ENCODE results near the gene CIB4.

The CIB4 gene

DNA sequence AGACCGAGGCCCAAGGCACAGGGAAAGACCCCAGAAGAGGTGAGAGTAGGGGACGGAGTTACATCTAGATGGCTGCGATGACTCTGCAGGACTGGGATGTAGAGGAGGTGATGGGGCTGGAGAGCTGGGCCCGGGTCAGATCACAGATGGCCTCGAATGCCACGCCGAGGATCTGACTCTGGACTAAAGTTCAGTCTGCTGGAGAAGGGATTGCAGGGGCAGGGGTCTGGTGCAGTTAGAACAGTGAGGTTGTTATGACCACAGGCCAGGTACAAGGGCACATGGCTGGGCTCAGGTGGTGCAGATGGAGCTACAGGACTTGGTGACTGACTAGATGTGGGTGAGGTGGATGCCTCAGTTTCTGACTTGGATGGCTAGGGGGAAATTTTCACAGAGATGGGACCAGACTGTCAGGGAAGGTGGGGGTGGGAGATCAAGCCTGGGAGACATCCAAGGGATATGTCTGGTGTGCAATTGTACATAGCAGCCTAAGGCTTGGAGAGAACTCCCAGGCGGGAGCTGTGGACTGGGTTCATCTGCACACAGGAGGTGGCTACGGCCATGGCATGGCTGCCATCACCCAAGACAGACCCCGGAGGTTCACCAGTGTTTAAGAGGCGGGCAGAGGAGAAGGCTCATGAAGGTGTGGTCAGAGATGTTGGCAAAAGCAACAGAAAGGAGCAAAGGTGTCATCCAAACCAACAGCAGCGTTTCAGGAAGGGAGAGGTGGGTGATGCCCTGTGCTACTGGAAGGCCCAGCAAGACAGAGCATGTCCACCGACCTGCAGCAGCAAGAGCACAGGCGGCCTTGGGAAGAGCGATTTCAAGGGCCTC lies 66.9 kb downstream of the CIB4 start:
- DNase-seq (ENCODE audit: low read depth): no peak
- TF ChIP-seq, protein P1, sequence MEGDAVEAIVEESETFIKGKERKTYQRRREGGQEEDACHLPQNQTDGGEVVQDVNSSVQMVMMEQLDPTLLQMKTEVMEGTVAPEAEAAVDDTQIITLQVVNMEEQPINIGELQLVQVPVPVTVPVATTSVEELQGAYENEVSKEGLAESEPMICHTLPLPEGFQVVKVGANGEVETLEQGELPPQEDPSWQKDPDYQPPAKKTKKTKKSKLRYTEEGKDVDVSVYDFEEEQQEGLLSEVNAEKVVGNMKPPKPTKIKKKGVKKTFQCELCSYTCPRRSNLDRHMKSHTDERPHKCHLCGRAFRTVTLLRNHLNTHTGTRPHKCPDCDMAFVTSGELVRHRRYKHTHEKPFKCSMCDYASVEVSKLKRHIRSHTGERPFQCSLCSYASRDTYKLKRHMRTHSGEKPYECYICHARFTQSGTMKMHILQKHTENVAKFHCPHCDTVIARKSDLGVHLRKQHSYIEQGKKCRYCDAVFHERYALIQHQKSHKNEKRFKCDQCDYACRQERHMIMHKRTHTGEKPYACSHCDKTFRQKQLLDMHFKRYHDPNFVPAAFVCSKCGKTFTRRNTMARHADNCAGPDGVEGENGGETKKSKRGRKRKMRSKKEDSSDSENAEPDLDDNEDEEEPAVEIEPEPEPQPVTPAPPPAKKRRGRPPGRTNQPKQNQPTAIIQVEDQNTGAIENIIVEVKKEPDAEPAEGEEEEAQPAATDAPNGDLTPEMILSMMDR (IDR thresholded peaks at IDR 0.05; ENCODE audit: control insufficient read depth, insufficient read depth, low read depth, low read length, missing control alignments): no peak
- H3K4me3 ChIP-seq (ENCODE audit: control insufficient read depth, low read depth, low read length): no peak overlapping the region

DNA sequence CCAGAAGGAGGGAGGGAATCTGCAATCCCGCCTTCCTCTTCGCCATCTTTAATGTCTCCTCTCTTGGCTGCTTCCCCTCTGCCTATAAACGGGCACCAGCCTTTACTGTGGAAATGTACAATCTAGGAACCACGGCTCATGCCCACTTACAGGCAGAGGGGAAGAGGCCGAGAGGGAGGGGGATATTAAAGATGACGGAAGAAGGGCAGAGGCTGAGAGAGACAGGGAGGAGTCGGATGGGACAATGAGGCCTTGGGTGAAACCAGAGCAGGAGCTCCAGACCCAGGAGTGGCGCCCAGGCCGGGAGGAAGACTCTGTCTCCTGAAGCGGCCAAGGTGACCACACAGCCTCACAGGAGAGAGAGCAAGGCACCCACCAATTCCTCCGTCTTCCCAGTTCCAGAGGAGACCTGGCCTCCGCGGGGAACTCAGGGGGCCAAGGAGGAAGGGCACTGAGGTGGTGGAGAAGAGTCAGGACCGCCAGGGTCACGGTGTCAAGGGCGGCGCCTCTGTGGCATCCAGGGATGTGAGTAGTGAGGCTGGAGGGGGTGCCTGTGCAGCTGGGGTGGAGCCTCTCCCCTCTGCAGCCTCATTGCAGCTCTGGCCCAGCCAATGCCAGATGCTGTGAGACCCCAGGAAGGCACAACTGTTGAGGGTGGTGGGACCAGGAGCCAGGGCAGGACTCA lies 67.8 kb downstream of the CIB4 start:
- TF ChIP-seq, protein P1 (IDR thresholded peaks at IDR 0.05; ENCODE audit: control insufficient read depth, insufficient read depth, low read depth, low read length, missing control alignments): no peak
- no peak for DNase-seq (ENCODE audit: low read depth)
- H3K4me3 ChIP-seq (ENCODE audit: control insufficient read depth, low read depth, low read length): no peak overlapping the region

DNA sequence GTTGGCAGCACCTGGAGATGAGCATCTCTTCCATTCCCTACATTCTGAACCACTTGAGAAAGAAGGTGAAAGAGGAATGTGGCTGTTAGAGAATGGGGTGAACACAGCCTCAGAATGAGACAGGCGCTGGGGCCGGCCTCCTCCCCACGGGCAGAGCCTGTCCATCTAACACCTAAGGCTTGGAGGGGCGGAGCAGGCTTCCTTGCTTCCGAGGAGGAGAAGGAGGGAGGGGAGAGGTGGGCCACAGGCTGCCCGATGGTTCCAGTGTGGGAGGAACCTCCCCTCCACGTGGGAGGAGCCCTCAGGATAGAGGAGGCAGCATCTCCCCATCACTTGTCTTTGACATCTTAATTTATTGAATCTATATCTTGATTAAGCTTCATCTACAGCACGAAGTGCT lies 68.6 kb downstream of the CIB4 start:
- no peak for DNase-seq (ENCODE audit: low read depth)
- TF ChIP-seq, protein P1 (IDR thresholded peaks at IDR 0.05; ENCODE audit: control insufficient read depth, insufficient read depth, low read depth, low read length, missing control alignments): no peak

DNA sequence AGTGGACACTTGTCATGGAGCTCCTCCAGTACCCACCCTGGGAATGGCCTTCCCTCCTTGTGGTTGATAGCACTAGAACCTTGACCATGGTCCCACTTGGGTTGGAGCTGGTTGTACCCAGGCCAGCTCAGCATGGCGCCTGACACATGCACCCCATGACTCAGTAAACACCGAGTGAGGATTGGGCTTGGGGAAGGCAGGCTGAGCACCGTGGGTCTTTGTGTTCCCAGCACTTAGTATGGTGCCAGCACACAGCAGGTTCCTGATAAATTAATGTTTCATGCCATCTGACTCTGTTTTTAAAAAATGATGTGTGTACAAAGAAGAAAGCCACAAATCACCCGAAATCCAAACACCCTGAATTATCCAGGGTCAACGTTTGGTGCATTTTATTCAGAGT lies 69.8 kb downstream of the CIB4 start:
- no peak overlapping the region for H3K4me3 ChIP-seq (ENCODE audit: control insufficient read depth, low read depth, low read length)
- TF ChIP-seq, protein P1 (IDR thresholded peaks at IDR 0.05; ENCODE audit: control insufficient read depth, insufficient read depth, low read depth, low read length, missing control alignments): no peak
- DNase-seq (ENCODE audit: low read depth): no peak

More for the DNA sequence above, 68.6 kb downstream of the CIB4 start:
- no peak overlapping the region for H3K4me3 ChIP-seq (ENCODE audit: control insufficient read depth, low read depth, low read length)

DNA sequence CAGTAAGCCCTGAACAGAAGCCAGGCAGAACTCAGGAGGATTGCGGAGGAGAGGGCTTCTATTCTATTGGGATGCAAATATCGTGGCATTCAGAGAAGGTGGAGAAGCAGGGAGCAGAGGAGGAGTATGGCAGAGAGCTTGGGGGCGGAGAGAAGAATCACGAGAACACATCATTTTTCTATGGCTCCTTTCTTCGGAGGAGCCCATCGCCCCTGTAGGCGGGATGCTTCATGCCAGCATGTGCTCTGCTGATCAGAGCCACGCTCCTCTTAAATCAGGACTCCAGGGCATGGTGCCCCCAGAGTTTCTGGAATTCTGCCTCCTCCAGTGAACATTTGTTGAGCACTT lies 71.1 kb downstream of the CIB4 start:
- TF ChIP-seq, protein P1 (IDR thresholded peaks at IDR 0.05; ENCODE audit: control insufficient read depth, insufficient read depth, low read depth, low read length, missing control alignments): no peak
- DNase-seq (ENCODE audit: low read depth): no peak
- H3K4me3 ChIP-seq (ENCODE audit: control insufficient read depth, low read depth, low read length): no peak overlapping the region

DNA sequence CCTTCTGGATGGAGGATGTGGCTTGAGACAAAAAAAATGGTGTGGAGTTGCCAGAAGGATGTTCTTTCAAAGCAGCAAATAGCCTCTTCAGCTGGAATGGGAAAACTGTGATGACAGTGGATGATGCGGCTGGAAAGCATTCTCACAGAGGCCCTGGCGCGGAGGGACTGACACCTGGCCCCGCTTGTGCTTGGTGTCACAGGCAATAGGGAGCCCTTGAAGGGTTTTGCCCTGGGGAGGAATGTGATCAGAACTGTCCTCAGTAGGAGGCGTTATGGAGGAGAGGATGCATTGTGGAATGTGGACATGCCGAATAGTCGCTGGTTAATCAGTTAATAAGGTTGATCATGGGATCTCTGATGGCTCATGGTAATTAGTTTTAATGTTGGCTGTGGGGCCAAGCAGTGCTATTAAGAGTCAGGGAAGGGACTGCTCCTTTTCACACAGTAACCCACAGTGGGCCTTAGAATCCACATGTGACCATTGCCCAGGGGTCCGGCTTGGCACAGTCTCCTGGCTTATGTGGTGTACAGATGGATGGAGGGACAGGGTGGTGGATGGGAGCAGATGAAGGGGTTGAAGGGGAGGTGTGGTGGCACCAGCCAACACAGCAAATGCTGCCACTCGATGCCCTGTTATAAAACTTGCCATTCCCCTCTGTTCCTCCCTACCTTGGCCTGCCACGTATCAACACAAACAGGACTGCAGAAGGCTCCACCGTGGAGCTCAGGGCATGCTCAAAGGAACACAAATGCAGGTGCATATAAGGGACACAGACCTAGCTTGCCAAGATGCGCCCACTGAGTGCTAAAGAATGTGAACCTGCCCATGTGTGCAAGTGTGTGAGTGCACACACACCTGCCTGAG lies 71.7 kb downstream of the CIB4 start:
- H3K4me3 ChIP-seq (ENCODE audit: control insufficient read depth, low read depth, low read length): no peak overlapping the region
- TF ChIP-seq, protein P1 (IDR thresholded peaks at IDR 0.05; ENCODE audit: control insufficient read depth, insufficient read depth, low read depth, low read length, missing control alignments): no peak
- no peak for DNase-seq (ENCODE audit: low read depth)
